Calu3 (cell line): ENCODE results near the gene ACTN2. TPM values are rescaled to one million over a fixed set of nuclear protein-coding genes. Genes with fewer than 3 reads are reported as not detected.

ENCODE experiments used
- BruUV-seq: library from RNA; stranded (reverse); fragments of 400-500 nt; replicated peaks from 2 replicates; lab custom pipeline; 2021; lab: Mats Ljungman, UMichigan
- CTCF ChIA-PET: fragments of 300-600 bp; sonication (Branson Sonifier 250); formaldehyde crosslinking; loops from one replicate; lab custom pipeline; 2022; ENCODE audit warnings: antibody characterized with exemption; lab: Charles Lee
- DNase-seq: peaks from one replicate; pipeline ENCODE4 v3.0.0; 2022
- H3K27ac Mint-ChIP-seq: one replicate; pipeline ENCODE4 v1.8.0; 2022; ENCODE audit warnings: mixed read lengths; ENCODE audit not compliant: unreplicated experiment
- H3K27me3 Mint-ChIP-seq: one replicate; pipeline ENCODE4 v1.8.0; 2022; ENCODE audit warnings: mixed read lengths; ENCODE audit not compliant: unreplicated experiment
- H3K36me3 Mint-ChIP-seq: one replicate; pipeline ENCODE4 v1.8.0; 2022; ENCODE audit warnings: mild to moderate bottlenecking, moderate library complexity, mixed read lengths; ENCODE audit not compliant: insufficient read depth, unreplicated experiment
- H3K4me1 Mint-ChIP-seq: one replicate; pipeline ENCODE4 v1.8.0; 2022; ENCODE audit warnings: mild to moderate bottlenecking, low read depth, mixed read lengths; ENCODE audit not compliant: unreplicated experiment
- H3K4me3 Mint-ChIP-seq: one replicate; pipeline ENCODE4 v1.8.0; 2022; ENCODE audit warnings: mild to moderate bottlenecking, low read depth, moderate library complexity, mixed read lengths; ENCODE audit not compliant: unreplicated experiment
- H3K9me3 Mint-ChIP-seq: one replicate; pipeline ENCODE4 v1.8.0; 2022; ENCODE audit warnings: low read depth, mixed read lengths; ENCODE audit not compliant: unreplicated experiment
- intact Hi-C: fragments of 100-400 bp; cut with micrococcal nuclease; formaldehyde crosslinking; loops from one replicate; pipeline ENCODE4 v1.10.0; 2022; ENCODE audit not compliant: unreplicated experiment
- total RNA-seq: library from RNA; stranded (reverse); gene quantifications from 2 replicates; pipeline ENCODE4 v1.2.3, GENCODE V29; 2022
- TF ChIP-seq, protein P1 (sequence below): fragments of 200-600 bp; IDR thresholded peaks from one replicate; pipeline ENCODE4 v1.8.0; 2022; ENCODE audit warnings: antibody characterized with exemption; ENCODE audit not compliant: unreplicated experiment

The ACTN2 gene
- total RNA-seq, 1 experiment from 2014 or later = not detected

DNA sequence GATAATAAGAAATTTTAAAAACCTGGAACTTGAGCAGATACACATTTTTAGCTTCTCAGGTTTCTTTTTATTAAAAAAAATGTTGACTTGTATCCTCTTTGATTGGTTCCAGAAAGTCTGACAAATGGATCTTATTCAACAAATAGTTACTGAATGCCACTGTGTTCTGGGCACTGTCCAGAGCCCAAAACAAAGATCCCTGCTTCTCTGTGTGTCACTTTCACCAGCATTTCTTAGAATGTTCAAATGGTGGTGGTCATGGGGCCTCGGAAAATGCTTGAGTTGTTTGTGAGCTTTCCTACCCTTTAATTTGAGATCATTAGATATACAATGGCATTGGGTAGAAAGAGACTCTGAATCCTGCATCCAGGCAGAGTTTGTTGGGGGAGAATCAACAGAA is 19.9 kb downstream of the ACTN2 start:
- CTCF ChIA-PET = interaction anchor here (0.5 to 0.6 kb wide), 2 partner anchors 32 to 72 kb away, joined by 3 read pairs; no protein-coding TSS in a partner anchor
- Mint-ChIP-seq H3K4me3 (no peak overlapping the region), H3K4me1 (no peaks in the 10 kb centered on the region), H3K27ac (no peak overlapping the region), H3K27me3 (peaks cover 1% of the 10 kb centered on the region), H3K36me3 (no peaks in the 10 kb centered on the region), H3K9me3 (no peaks in the 10 kb centered on the region)
- no TSS peak for BruUV-seq
- DNase-seq = no peak
- intact Hi-C loops = no loop called here
- TF ChIP-seq, protein P1, sequence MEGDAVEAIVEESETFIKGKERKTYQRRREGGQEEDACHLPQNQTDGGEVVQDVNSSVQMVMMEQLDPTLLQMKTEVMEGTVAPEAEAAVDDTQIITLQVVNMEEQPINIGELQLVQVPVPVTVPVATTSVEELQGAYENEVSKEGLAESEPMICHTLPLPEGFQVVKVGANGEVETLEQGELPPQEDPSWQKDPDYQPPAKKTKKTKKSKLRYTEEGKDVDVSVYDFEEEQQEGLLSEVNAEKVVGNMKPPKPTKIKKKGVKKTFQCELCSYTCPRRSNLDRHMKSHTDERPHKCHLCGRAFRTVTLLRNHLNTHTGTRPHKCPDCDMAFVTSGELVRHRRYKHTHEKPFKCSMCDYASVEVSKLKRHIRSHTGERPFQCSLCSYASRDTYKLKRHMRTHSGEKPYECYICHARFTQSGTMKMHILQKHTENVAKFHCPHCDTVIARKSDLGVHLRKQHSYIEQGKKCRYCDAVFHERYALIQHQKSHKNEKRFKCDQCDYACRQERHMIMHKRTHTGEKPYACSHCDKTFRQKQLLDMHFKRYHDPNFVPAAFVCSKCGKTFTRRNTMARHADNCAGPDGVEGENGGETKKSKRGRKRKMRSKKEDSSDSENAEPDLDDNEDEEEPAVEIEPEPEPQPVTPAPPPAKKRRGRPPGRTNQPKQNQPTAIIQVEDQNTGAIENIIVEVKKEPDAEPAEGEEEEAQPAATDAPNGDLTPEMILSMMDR = no peak

DNA sequence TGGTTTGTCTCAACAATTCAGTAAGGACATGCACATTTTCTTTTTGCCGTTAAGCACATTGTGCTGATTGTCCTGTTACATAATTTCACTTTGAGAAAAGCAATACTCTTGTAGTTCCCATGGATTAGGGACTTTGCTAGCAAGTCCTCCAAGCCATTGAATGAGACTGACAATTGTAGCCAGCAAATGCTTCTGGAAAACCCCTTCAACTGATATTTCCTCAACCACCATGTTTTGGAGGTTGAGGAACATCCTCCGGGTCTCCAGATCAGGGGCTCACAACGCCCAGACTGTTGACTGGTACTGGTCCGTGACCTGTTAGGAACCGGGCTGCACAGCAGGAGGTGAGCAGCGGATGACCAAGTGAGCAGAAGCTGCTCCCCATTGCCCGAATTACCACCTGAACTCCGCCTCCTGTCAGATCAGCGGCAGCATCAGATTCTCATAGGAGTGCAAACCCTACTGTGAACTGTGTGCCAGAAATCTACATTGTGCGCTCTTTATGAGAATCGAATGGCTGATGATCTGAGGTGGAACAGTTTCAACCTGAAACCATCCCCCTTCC is 24.1 kb downstream of the ACTN2 start:
- no peak for DNase-seq
- TF ChIP-seq, protein P1 = no peak
- intact Hi-C loops = no loop called here
- no TSS peak for BruUV-seq
- H3K36me3 Mint-ChIP-seq = no peaks in the 10 kb centered on the region
- no peaks in the 10 kb centered on the region for H3K4me1 Mint-ChIP-seq
- H3K27me3 Mint-ChIP-seq = peaks cover 12% of the 10 kb centered on the region
- CTCF ChIA-PET = no interaction called here
- no peak overlapping the region for H3K27ac Mint-ChIP-seq
- H3K4me3 Mint-ChIP-seq = no peak overlapping the region
- H3K9me3 Mint-ChIP-seq = no peaks in the 10 kb centered on the region

DNA sequence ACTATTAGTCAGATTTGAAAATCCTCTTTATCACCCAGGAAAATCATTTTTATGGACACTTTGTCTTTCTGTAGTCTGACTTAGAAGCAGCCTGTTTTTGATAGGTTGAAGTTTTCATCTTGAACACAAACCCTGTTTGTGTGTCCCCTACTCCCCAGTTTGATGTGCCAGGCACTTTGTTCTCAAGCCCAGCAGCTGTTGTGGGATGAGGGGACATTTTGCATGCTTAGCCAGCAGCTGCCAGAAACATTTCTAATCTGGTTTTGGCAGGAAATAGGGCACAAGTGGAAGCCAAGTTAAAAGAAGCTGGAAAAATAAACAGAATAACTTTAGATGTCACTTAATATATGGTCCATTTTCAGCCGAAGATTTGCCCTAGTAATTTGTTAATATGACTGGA is 29.9 kb downstream of the ACTN2 start:
- CTCF ChIA-PET = no interaction called here
- H3K36me3 Mint-ChIP-seq = no peaks in the 10 kb centered on the region
- intact Hi-C loops = no loop called here

DNA sequence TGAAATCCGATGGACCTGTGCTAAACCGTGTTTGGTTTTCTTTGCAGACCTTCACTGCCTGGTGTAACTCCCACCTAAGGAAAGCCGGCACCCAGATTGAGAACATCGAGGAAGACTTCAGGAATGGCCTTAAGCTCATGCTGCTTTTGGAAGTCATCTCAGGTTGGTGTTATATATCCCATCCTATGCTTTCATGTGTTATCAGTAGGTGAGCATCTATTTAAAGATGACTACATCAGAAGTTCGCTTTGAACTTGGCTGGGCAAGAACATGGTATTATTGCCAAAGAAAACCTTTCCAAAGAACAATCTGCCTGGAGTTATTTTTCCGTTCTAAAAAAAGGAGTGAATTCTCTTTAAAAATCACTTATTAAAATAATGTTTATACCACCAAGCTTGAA is 31.5 kb downstream of the ACTN2 start:
- CTCF ChIA-PET = no interaction called here
- no peaks in the 10 kb centered on the region for H3K27me3 Mint-ChIP-seq

More for the DNA sequence above, 29.9 kb downstream of the ACTN2 start:
- H3K27ac Mint-ChIP-seq = no peak overlapping the region
- peaks cover 11% of the 10 kb centered on the region for H3K27me3 Mint-ChIP-seq
- BruUV-seq = no TSS peak
- no peaks in the 10 kb centered on the region for H3K9me3 Mint-ChIP-seq
- no peaks in the 10 kb centered on the region for H3K4me1 Mint-ChIP-seq
- DNase-seq = no peak
- no peak overlapping the region for H3K4me3 Mint-ChIP-seq
- TF ChIP-seq, protein P1 = no peak

More for the DNA sequence above, 31.5 kb downstream of the ACTN2 start:
- Mint-ChIP-seq H3K36me3 (no peaks in the 10 kb centered on the region), H3K4me3 (no peak overlapping the region), H3K4me1 (no peaks in the 10 kb centered on the region), H3K9me3 (no peaks in the 10 kb centered on the region), H3K27ac (no peak overlapping the region)
- no TSS peak for BruUV-seq
- TF ChIP-seq, protein P1 = no peak
- DNase-seq = no peak
- intact Hi-C loops = no loop called here
